Prostate gland (tissue), 2 donors: Measurements from ENCODE around the gene SERPINA7. TPM values are rescaled to one million over a fixed set of nuclear protein-coding genes. Genes with fewer than 3 reads are reported as not detected.

Experiments
- DNase-seq: peaks from one replicate; pipeline ENCODE4 v3.0.0-alpha.2; 2019; ENCODE audit warnings: low spot score
- H3K27ac ChIP-seq, 2 donors: fragments of 200-600 bp; sonication (generic); 2 replicates each; pipeline ENCODE4 v1.5.1; 2017 to 2019
- H3K27me3 ChIP-seq: fragments of 200-600 bp; sonication (generic); replicated peaks from 2 replicates; pipeline ENCODE4 v1.5.1; 2019; ENCODE audit not compliant: insufficient read depth
- H3K36me3 ChIP-seq, 2 donors: fragments of 200-600 bp; sonication (generic); 1 replicate in 1 of 2; 2 replicates in 1 of 2; pipeline versions ENCODE4 v1.5.1 to v1.8.1; 2017 to 2019
- H3K4me1 ChIP-seq: fragments of 200-600 bp; sonication (generic); replicated peaks from 2 replicates; pipeline ENCODE4 v1.5.1; 2019
- H3K4me3 ChIP-seq, 2 donors: fragments of 200-600 bp; sonication (generic); 2 replicates each; pipeline ENCODE4 v1.5.1; 2017 to 2019
- H3K9me3 ChIP-seq: fragments of 200-600 bp; sonication (generic); 2 replicates; pipeline ENCODE4 v1.5.1; 2017
- CTCF ChIP-seq, 4 experiments: fragments of 200-600 bp in 2 of 4; fragments of 450-650 bp in 2 of 4; sonication (generic) in 2 of 4; IDR thresholded peaks; 1 replicate in 3 of 4; 2 replicates in 1 of 4; pipeline ENCODE4 v1.5.1; 2016 to 2019; ENCODE audit warnings: antibody characterized with exemption in 4 of 4, mild to moderate bottlenecking in 2 of 4, moderate library complexity in 2 of 4
- POLR2A ChIP-seq: fragments of 450-650 bp; IDR thresholded peaks from one replicate; pipeline ENCODE4 v1.6.1; 2016; ENCODE audit warnings: antibody characterized with exemption, mild to moderate bottlenecking
- POLR2AphosphoS5 ChIP-seq: sonication (generic); formaldehyde crosslinking; IDR thresholded peaks from one replicate; pipeline ENCODE4 v1.6.1; 2017; ENCODE audit warnings: antibody characterized with exemption
- WGBS: methylation state at CpG from one replicate; pipeline ENCODE4 v1.1.5; 2018; 5-methylcytosine and 5-hydroxymethylcytosine counted together
- intact Hi-C: fragments of 100-400 bp; cut with DNase I; formaldehyde crosslinking; loops from one replicate; pipeline ENCODE4 v1.14.2; 2022
- total RNA-seq, 2 donors: library from RNA; depleted of rRNA; stranded (reverse); fragments of >200 nt; gene quantifications; one replicate each; pipeline ENCODE4 v1.1.0, GENCODE V29; 2016

Gene SERPINA7
- total RNA-seq, 2 donors from 2014 or later, result not detected

DNA sequence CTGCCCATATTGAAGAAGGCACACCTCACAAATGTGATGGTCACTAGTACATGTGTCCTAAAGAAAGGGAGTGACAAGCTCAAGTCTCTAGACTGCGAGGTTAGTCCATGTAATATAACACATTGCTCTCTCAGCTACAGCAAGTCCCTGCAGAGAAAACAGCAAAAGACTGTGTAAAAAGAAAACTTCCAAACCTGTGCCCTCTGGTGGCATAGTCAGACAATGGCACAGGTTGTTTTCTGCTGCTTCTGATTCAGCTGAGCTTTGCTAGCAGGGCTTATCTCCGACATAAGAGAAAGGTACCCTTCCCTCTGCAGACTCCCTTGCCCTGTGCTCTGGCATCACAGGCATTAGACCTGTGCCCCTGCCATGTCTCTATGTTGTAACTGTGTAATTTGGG is 1.4 kb upstream of the SERPINA7 start:
- Histone ChIP-seq H3K36me3 (no peaks in the 10 kb centered on the region), H3K9me3 (no peaks in the 10 kb centered on the region), H3K4me1 (no peaks in the 10 kb centered on the region), H3K27ac (no peak overlapping the region), H3K4me3 (no peak overlapping the region), H3K27me3 (no peaks in the 10 kb centered on the region)
- peak in 2 of 4 experiments; percentile 28 to 45 for TF ChIP-seq CTCF (IDR thresholded peaks at IDR 0.05)
- TF ChIP-seq POLR2A, result no peak
- DNase-seq, result no peak
- intact Hi-C loops, result no loop called here
- WGBS, result 20% methylated on average over 2 of the region's 2 CpGs

DNA sequence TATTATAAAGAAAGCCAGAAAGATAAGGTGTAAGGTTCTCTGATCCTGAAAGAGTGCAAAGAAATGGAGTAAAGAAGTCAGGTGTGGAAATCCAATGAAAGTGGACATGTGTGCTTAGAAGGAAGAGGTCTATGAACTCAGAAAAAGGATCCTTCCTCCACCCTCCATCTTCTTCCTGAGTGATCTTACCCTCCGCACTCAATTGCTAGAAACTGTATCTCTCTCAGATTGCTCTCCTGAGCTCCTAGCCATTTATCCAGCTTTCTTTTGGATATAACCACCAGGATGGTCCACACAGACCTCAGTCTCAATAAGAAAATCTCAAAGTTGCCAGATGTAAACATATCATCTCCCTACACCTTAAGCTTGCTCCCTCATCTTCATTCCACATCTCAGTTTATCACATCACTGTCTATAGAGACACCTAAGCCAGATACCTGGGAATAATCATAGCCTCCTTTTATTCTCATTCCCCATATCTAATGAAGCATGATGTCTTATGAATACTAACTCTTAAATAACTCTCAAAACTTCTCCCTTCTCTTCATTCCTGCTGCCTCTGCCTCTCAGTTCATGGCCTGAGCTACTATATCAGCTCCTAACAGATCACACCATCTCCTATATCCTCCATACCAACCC is 573 bp downstream of the SERPINA7 start:
- WGBS, result 91% methylated on average over 1 of the region's 1 CpG
- Histone ChIP-seq H3K36me3 (no peaks in the 10 kb centered on the region), H3K27me3 (no peaks in the 10 kb centered on the region), H3K4me1 (no peaks in the 10 kb centered on the region), H3K9me3 (no peaks in the 10 kb centered on the region), H3K27ac (no peak overlapping the region), H3K4me3 (no peak overlapping the region)
- intact Hi-C loops, result no loop called here
- DNase-seq, result no peak
- no peak for TF ChIP-seq POLR2AphosphoS5
- no peak for TF ChIP-seq POLR2A
- no peak for TF ChIP-seq CTCF (IDR thresholded peaks at IDR 0.05)

DNA sequence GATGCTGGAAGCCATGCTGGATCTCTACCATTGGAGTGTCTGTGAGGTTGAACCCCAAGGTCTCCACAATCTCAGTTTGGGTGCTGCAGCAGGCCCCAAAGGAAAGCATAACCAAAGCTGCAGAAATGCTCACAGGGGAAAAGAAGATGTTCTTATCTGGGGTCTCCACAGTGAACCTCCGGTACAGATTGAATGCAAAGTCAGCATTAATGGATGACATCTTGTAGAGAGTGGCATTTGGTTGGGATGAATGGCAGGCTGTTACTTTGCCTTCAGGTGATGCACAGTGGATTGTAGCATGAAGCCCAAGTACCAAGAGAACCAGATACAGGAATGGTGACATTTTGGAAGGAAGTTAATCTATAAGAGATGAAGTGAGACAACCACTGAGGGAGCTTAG is 1.8 kb downstream of the SERPINA7 start:
- Histone ChIP-seq H3K27me3 (no peaks in the 10 kb centered on the region), H3K27ac (no peak overlapping the region), H3K4me3 (no peak overlapping the region), H3K9me3 (no peaks in the 10 kb centered on the region), H3K4me1 (no peaks in the 10 kb centered on the region), H3K36me3 (no peaks in the 10 kb centered on the region)
- DNase-seq, result no peak
- intact Hi-C loops, result no loop called here
- no peak for TF ChIP-seq POLR2A
- TF ChIP-seq CTCF (IDR thresholded peaks at IDR 0.05), result no peak
- TF ChIP-seq POLR2AphosphoS5, result no peak
- 100% methylated on average over 1 of the region's 1 CpG for WGBS

GRCh38 chrX:106035064-106035463 is 3.5 kb downstream of the SERPINA7 start:
- no peak overlapping the region for H3K27ac ChIP-seq
- DNase-seq, result no peak
- H3K27me3 ChIP-seq, result no peaks in the 10 kb centered on the region
- no peaks in the 10 kb centered on the region for H3K9me3 ChIP-seq
- intact Hi-C loops, result no loop called here
- 61% methylated on average over 2 of the region's 2 CpGs for WGBS
- TF ChIP-seq CTCF (IDR thresholded peaks at IDR 0.05), result no peak
- no peak for TF ChIP-seq POLR2AphosphoS5
- TF ChIP-seq POLR2A, result no peak
- H3K36me3 ChIP-seq, result no peaks in the 10 kb centered on the region
- H3K4me3 ChIP-seq, result no peak overlapping the region
- no peaks in the 10 kb centered on the region for H3K4me1 ChIP-seq

DNA sequence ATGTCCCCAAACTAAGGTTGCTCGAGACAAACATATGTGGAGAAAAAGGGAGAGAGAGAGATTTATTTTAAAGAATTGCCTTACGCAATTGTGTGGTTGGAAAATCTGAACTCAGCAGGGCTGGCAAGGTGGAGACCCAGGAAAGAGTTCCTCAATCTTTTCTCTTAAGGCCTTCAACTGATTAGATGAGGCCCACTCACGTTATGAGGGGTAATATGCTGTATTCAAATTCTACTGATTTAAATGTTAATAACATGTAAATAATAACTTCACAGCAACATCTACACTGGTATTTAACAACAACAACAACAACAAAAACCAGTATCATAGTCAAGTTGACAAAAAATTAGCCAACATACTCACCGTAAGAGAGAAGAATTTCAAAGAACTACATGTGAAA is 14.6 kb downstream of the SERPINA7 start:
- Histone ChIP-seq H3K4me1 (no peaks in the 10 kb centered on the region), H3K9me3 (no peaks in the 10 kb centered on the region), H3K27ac (no peak overlapping the region), H3K4me3 (no peak overlapping the region), H3K27me3 (no peaks in the 10 kb centered on the region), H3K36me3 (no peaks in the 10 kb centered on the region)
- intact Hi-C loops, result no loop called here
- no peak for TF ChIP-seq POLR2AphosphoS5
- no peak for DNase-seq
- 93% methylated on average over 4 of the region's 4 CpGs for WGBS
